Lung (tissue), 12 donors: ENCODE data around the gene ABCA4. TPM values are rescaled to one million over a fixed set of nuclear protein-coding genes. Genes with fewer than 3 reads are reported as not detected.

Experiments used
- ATAC-seq: fragments of 200-7000 bp; cut with Tn5 transposase; one replicate; pipeline ENCODE4 v1.9.1; 2020; ENCODE audit warnings: moderate number of reproducible peaks; ENCODE audit not compliant: insufficient read depth, low FRiP score
- DNase-seq, 3 donors: peaks; one replicate each; pipeline ENCODE4 v3.0.0-alpha.2; 2013 to 2017
- H3K27ac ChIP-seq, 2 donors: one replicate each; pipeline ENCODE4 v1.5.1; 2013; ENCODE audit warnings: mild to moderate bottlenecking in 2 of 2, moderate library complexity in 2 of 2, control low read depth in 1 of 2, inconsistent platforms in 1 of 2, low read depth in 1 of 2, low read length in 1 of 2
- H3K27me3 ChIP-seq, 3 donors: one replicate each; pipeline ENCODE4 v1.5.1; 2013; ENCODE audit warnings: low read length in 2 of 3; ENCODE audit not compliant: control insufficient read depth in 3 of 3, insufficient read depth in 3 of 3
- H3K36me3 ChIP-seq, 4 donors: one replicate each; pipeline ENCODE4 v1.5.1; 2013; ENCODE audit warnings: low read length in 4 of 4, mild to moderate bottlenecking in 1 of 4, moderate library complexity in 1 of 4; ENCODE audit not compliant: control insufficient read depth in 4 of 4, insufficient read depth in 4 of 4
- H3K4me1 ChIP-seq, 5 donors: one replicate each; pipeline ENCODE4 v1.5.1; 2013; ENCODE audit warnings: low read length in 5 of 5, mild to moderate bottlenecking in 2 of 5, moderate library complexity in 1 of 5; ENCODE audit not compliant: control insufficient read depth in 5 of 5, insufficient read depth in 5 of 5
- H3K4me3 ChIP-seq: one replicate; pipeline ENCODE4 v1.5.1; 2013; ENCODE audit warnings: mild to moderate bottlenecking, control low read depth, moderate library complexity
- H3K9ac ChIP-seq, 2 donors: one replicate each; pipeline ENCODE4 v1.5.1; 2013; ENCODE audit warnings: low read length in 2 of 2, control low read depth in 1 of 2; ENCODE audit not compliant: insufficient read depth in 1 of 2
- H3K9me3 ChIP-seq, 4 donors: one replicate each; pipeline ENCODE4 v1.5.1; 2013; ENCODE audit warnings: low read length in 3 of 4, mild to moderate bottlenecking in 1 of 4, moderate library complexity in 1 of 4; ENCODE audit not compliant: control insufficient read depth in 4 of 4, insufficient read depth in 3 of 4
- WGBS, 2 donors: extraction: QIAGEN DNeasy Blood & Tissue Kit; methylation state at CpG; one replicate each; pipeline ENCODE4 v1.1.7; 2013; 5-methylcytosine and 5-hydroxymethylcytosine counted together
- polyA plus RNA-seq, 2 donors: library from polyadenylated mRNA; stranded (reverse); fragments of 200-250 nt; gene quantifications; one replicate each; pipeline ENCODE4 v1.2.1, GENCODE V29; 2013
- total RNA-seq, 2 donors: library from RNA; depleted of rRNA in 1 of 2; stranded (reverse); fragments of >200 nt in 1 of 2; gene quantifications; one replicate each; pipeline ENCODE4 v1.2.1, GENCODE V29; 2014 to 2021
- TF ChIP-seq, protein P1 (sequence below): IDR thresholded peaks from 2 replicates; pipeline ENCODE4 v1.5.1; 2012; ENCODE audit warnings: mild to moderate bottlenecking; ENCODE audit errors: control extremely low read depth, extremely low read depth
- donor health status: control.
- donor health status: control.
- donor health status: Bipolar disorder and iron deficiency.
- donor health status: healthy.
- donor health status: DM: yes; HTN: yes; CAD: no.

Gene ABCA4
- total and polyA plus RNA-seq, 4 donors = 0.21 to 1.0 (median 0.67) TPM

- Histone ChIP-seq H3K27ac (peak overlapping the region; percentile 66 to 77), H3K9ac (no peak overlapping the region), H3K4me1 (peaks cover 7 to 61% (median 35%) of the 10 kb centered on the region in 5 donors), H3K27me3 (no peaks in the 10 kb centered on the region), H3K4me3 (no peak overlapping the region), H3K36me3 (no peaks in the 10 kb centered on the region), H3K9me3 (no peaks in the 10 kb centered on the region)
- DNase-seq (no peak), ATAC-seq (no peak)
- TF ChIP-seq, protein P1, sequence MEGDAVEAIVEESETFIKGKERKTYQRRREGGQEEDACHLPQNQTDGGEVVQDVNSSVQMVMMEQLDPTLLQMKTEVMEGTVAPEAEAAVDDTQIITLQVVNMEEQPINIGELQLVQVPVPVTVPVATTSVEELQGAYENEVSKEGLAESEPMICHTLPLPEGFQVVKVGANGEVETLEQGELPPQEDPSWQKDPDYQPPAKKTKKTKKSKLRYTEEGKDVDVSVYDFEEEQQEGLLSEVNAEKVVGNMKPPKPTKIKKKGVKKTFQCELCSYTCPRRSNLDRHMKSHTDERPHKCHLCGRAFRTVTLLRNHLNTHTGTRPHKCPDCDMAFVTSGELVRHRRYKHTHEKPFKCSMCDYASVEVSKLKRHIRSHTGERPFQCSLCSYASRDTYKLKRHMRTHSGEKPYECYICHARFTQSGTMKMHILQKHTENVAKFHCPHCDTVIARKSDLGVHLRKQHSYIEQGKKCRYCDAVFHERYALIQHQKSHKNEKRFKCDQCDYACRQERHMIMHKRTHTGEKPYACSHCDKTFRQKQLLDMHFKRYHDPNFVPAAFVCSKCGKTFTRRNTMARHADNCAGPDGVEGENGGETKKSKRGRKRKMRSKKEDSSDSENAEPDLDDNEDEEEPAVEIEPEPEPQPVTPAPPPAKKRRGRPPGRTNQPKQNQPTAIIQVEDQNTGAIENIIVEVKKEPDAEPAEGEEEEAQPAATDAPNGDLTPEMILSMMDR = no peak
- WGBS, 2 donors = 84 to 93% methylated on average over 14 of the region's 14 CpGs
These were observed 25.0 kb downstream of the ABCA4 start for GRCh38 chr1:94095744-94096469.

- TF ChIP-seq, protein P1 = no peak
- H3K9me3 ChIP-seq = no peaks in the 10 kb centered on the region
- no peaks in the 10 kb centered on the region for H3K27me3 ChIP-seq
- 61 to 75% methylated on average over 21 of the region's 21 CpGs for WGBS, 2 donors
- H3K27ac ChIP-seq = peak overlapping the region; percentile 66 to 89
- no peaks in the 10 kb centered on the region for H3K36me3 ChIP-seq
- H3K9ac ChIP-seq = no peak overlapping the region
- H3K4me1 ChIP-seq = peaks cover 7 to 59% (median 35%) of the 10 kb centered on the region in 5 donors
- no peak for ATAC-seq
- H3K4me3 ChIP-seq = no peak overlapping the region
- DNase-seq = peak; percentile 90 to 94 (median 92)
These were observed 25.8 kb downstream of the ABCA4 start for GRCh38 chr1:94095112-94095637.

GRCh38 chr1:94094469-94095111 is 26.4 kb downstream of the ABCA4 start:
- ATAC-seq (peak; percentile 38), DNase-seq (peak; percentile 88 to 96 (median 94))
- H3K9ac ChIP-seq = peak overlapping the region in 1 of 2 donors; percentile 1
- peak overlapping the region; percentile 84 to 89 for H3K27ac ChIP-seq
- H3K27me3 ChIP-seq = no peaks in the 10 kb centered on the region
- H3K4me3 ChIP-seq = no peak overlapping the region
- peaks cover 7 to 59% (median 35%) of the 10 kb centered on the region in 5 donors for H3K4me1 ChIP-seq
- no peaks in the 10 kb centered on the region for H3K9me3 ChIP-seq
- TF ChIP-seq, protein P1 = no peak
- WGBS, 2 donors = 40 to 41% methylated on average over 14 of the region's 14 CpGs
- no peaks in the 10 kb centered on the region for H3K36me3 ChIP-seq
